Dermis microvascular lymphatic vessel endothelial cell (primary cell): ENCODE results near the gene EXOC1. TPM values are rescaled to one million over a fixed set of nuclear protein-coding genes. Genes with fewer than 3 reads are reported as not detected.

Experiments used
- DNase-seq, 2 donors: peaks; one replicate each; pipeline versions ENCODE4 v3.0.0 to v3.0.0-alpha.2; 2010; ENCODE audit warnings: low read depth in 2 of 2
- total RNA-seq: library from RNA; depleted of rRNA; stranded (reverse); fragments of >200 nt; gene quantifications from 2 replicates; pipeline ENCODE4 v1.2.1, GENCODE V29; 2014

Gene EXOC1
- total RNA-seq, 1 donor from 2014 or later: 34.1 TPM

DNA sequence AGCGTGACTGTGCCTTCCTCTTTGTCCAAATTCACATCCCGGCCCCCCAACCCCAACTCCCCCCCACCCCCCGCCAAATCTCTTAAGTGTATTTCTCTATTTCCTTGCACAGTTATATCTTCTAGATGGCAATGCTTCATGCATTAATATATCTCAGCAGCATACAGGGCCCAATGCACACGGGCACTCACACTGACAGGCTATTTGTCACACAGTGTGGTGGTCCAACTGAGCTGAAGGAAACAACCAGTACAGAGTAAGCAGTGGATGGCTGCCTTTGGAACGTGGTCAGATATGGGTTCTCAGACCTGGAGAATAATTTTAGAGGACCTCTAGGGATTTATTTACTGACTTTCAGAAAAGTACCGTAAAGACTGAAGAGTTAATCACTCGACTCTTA is 681 bp downstream of the EXOC1 start:
- DNase-seq: peak in 1 of 2 donors; percentile 25

- DNase-seq: no peak
Measured at GRCh38 chr4:55857586-55857985, 4.1 kb downstream of the EXOC1 start.

GRCh38 chr4:55859711-55860110 is 6.3 kb downstream of the EXOC1 start:
- no peak for DNase-seq

DNA sequence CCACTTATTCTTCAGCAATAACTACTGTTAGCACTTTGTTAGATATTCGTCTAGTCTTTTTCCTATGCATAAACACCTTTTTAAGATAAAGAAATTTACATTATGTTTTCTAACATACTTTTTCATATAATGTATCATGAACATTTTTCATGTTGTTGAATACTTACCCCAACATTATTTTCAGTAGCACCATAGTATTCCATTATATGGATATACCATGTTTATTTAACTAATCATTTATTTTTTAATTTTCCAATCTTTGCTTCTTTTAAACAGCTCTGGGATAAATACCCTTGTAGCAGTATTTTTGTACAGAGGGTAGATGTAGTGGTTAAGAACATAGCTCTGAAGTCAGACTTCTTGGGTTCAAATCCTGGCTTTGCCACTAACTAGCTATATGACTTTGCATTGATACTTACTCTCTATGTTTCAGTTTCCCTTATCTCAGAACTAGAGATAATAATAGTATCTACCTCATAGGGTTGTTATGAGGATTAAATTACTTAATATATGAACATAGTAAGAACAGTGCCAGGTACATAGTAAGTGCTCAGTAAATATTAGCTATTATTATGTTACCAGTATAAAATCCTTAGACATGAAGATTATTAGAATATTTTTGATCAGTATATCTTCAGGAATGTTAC is 11.3 kb downstream of the EXOC1 start:
- DNase-seq: no peak

- peak in 1 of 2 donors; percentile 28 for DNase-seq
Measured at GRCh38 chr4:55865228-55865806, 11.9 kb downstream of the EXOC1 start.

DNA sequence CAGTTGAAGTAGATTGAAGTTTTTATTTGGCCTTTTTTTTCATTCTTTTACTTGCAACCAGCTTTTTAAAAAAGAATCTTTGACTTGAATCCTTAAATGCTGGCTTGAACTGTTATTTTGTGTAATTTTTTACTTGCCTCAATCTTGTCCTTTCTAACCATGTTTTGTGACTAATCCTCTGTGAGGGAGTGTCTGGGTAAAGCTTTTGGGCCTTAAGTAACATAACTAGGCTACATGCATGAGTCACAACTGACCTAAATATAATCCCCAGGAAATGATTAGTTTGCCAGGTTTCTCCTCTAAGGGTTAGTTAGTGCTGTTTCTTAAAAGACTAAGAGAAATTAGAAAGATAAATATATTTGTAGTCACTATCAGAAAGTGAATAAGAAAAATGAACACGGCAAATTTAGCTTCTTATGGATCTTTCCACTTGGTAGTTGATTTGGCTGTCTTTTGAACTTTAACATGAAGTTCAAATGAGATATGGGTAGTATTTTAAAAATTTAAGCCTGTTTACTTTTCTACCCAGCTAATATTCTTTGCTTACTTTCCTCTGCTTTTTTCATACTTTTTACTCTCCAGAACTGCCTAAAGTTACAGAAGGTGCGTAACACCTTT is 13.0 kb downstream of the EXOC1 start:
- peak; percentile 23 to 90 for DNase-seq

DNA sequence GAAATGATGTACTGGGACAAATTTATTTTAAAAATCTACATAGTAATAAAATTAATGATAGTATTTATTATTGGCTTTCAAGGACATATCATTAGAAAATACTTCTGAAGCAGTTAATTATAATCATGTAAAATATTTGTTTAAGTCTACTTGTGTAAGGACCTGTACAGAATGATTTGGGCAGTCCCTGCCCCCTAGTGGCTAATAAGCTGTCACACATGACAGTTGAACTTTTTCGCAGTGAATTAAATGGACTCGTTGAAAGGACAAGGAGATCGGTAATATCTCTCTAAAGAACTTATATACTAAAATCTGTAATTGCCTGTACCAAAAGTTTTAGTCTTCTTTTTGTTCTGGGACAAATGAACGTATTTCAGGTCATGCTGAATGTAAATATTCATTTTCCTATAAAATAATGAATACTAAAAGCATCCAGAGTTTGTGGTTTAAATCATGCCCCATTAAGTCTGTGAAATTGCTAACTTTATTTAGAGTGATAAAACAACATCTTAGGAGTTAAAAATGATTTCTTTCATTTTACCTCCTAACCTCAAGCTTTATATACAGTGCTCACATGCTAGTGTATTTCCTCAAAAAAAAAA is 13.6 kb downstream of the EXOC1 start:
- DNase-seq: peak; percentile 60 to 79

DNA sequence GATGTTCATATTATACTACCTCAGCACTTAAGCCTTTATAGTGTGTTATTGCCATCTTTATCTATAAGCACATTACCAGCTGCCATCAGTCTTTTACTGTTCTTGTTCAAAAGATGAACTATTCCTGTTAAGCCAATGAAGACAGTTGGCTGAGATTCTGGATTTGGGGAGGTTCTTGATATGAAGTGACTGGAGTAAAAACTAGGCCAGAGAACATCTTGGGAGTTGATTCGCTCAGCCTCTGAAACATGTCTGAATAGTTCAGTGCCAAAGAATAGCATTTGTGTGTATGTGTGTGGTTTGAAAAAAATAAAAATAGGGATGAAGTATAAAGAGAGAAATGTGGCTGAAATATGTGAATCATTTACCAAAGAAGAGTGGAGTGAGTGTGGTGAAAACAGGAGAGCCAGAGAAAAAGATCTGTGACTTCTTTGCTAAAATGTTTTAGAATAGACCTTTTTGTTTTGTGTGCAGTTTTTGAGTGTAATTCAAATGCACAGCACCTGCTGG is 15.2 kb downstream of the EXOC1 start:
- DNase-seq: no peak

GRCh38 chr4:55871299-55871800 is 17.9 kb downstream of the EXOC1 start:
- no peak for DNase-seq

DNA sequence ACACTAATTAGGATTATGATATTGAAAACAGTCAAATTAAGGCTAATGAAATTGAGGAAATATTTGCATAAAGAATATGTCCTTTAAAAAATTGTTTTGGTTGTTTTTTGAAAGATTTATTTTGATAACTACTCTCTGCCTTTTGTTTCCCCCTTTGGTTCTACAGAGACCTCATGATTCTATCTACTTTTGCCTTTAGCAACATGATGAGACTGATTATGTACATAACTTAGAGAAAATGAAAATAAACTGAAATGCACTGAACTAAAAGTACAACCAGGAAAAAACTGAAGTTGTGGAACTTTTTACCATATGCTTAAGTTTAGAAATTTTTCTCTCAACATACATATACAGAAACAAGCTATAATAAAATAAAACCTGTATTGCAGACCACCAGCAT is 21.4 kb downstream of the EXOC1 start:
- no peak for DNase-seq

DNA sequence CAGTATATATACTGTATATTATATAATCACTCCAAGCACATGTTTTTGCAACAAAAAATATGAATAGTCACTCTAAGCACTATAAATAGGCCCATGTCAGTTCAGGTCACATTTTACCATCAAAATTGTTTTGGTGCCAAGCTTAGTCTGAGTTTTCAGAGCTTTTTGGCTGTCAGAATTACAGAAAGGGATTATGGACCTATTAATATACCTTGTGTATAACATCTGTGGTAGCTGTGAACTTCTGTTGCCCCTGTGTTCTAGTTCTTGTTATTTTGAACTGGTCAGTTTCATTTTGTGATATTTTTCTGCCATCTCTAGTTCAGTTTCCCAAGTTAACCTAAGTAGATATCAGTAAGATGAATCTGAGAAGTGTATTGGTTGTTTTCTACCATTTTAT is 22.9 kb downstream of the EXOC1 start:
- no peak for DNase-seq

DNA sequence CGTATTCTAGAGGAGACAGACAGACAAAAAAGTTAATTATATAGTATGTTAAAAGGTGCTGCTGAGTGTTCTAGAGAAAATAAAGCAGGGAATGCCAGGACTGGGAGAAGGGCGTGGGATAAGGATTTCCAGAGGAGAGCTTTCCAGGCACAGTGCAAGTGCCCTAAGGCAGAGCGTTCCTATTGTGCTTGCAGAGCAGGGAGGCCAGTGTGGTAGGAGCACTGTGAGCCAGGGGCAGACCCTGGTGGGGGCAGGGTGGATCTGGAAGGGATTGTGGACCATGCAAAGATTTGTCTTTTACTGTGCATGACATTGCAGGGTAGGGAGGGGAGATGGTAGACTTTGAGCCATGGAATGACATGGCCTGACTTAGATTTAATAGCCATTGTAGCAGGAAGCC is 25.8 kb downstream of the EXOC1 start:
- no peak for DNase-seq

- DNase-seq: no peak
Measured at GRCh38 chr4:55880652-55881280, 27.3 kb downstream of the EXOC1 start.

GRCh38 chr4:55884093-55884850 is 30.8 kb downstream of the EXOC1 start:
- no peak for DNase-seq

DNA sequence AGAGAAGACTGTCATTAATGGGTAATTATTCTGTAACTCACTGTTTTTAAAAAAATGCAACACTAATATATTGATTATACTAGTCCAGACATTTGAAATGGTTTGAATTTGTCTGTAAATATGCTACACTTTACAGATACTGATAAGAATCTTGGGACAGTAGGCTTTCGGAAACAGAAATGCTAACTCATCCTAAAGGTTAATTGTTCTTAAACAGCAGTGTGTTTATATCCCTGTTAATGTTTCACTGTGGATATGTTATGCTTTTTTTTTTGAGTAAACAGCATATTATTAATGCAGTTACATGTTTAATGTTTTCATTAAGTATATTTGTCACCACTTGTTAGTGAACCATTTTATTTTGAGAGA is 31.4 kb downstream of the EXOC1 start:
- DNase-seq: no peak

DNA sequence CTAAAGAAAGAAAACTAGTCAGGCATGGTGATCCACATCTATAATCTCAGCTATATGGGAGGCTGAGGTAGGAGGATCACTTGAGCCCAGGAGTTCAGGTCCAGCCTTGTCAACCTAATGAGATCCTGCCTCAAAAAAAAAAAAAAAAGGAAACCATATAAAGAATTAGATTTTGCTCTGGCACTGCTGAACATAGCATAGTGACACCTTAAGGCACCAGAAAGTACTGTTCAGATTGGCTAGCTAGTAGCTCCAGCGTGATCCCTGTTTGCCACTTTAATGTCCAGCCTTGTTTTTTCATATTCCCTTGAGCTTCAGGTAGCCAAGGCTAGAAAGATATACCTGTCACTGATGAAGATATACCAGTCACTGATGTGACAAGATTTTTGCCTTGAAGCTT is 34.1 kb downstream of the EXOC1 start:
- peak in 1 of 2 donors; percentile 3 for DNase-seq

- no peak for DNase-seq
Measured at GRCh38 chr4:55892156-55892555, 38.7 kb downstream of the EXOC1 start.

GRCh38 chr4:55896622-55897021 is 43.2 kb downstream of the EXOC1 start:
- no peak for DNase-seq

DNA sequence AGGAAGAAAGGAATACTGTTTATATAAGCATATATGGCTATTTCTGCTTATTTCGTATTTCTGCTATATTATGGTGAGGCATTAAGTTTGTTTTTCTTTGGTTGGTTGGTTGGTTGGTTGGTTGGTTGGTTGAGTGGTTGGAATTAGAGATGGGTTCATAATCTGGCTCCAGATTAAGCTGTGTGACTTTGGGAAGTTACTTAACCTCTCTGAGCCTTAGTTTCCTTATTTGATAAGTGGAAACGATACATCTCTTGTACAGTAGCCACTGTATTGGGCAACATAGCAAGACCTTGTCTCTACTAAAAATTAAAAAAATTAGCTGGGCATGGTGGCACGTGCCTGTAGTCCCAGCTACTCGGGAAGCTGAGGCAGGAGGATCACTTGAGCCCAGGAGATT is 49.2 kb downstream of the EXOC1 start:
- no peak for DNase-seq

- DNase-seq: no peak
Measured at GRCh38 chr4:55903577-55903976, 50.1 kb downstream of the EXOC1 start.

- no peak for DNase-seq
Measured at GRCh38 chr4:55904576-55904975, 51.1 kb downstream of the EXOC1 start.
